ENCODE data around the gene EFHB. TPM values are rescaled to one million over a fixed set of nuclear protein-coding genes. Genes with fewer than 3 reads are reported as not detected.
A peak's percentile ranks its signal among the peaks of the same experiment; 100 is the strongest.
"Not testable (repeated sequence)": the region's sequence is repeated elsewhere in the genome, so short reads cannot be mapped to it uniquely, and the experiment has no call there.

EFHB gene
- total RNA-seq, 6 experiments from 2014 or later, result 0.70 to 1.3 TPM; not detected in 4

DNA sequence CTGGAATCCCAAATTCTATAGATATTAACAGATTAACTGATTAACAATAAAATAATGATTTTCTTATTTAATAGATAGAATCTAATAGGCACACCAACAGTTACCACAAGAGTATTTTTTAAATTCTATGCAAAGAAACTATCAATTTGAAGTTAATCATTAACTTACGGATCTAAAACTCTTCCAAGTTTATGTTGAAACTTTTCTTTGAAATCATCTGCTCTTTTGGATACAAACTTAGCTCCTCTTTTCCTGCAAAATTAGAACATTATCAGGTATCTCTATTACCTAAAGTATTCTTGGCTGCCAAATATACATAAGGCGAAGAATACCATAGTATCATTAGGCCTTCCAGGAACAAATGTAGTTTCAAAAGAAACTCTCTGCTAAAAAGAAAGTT lies 34.8 kb downstream of the EFHB start:
- peak; percentile 24 to 70 (median 62) for ATAC-seq
- intact Hi-C loops (cut with DNase I), result no loop called here

DNA sequence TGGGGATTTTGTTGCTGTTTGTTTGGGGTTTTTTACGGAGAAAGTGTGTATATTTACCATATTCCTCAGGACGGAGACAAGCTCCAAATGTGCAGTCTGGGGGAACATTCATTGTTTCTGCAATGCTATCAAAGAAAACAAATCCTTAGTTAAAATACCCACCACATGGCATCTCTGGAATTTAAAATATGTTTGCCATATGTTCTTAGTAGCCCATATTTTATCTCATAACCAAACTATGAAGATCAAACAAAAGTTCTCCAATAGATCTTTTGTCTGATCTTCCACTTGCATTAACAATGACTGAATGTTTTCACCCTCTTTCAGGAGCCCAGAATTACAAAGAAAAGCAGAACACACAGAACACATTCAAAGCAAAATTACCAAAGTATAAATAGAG lies 35.3 kb downstream of the EFHB start:
- no peaks in the 10 kb centered on the region for H3K9me3 ChIP-seq
- no peaks in the 10 kb centered on the region for H3K36me3 ChIP-seq
- DNase-seq (no peak), ATAC-seq (no peak)
- WGBS (ENCODE audit: insufficient coverage, low coverage, low lambda C conversion rate, missing lambda C conversion rate), result 48% methylated on average over 2 of the region's 2 CpGs
- no peak overlapping the region for H3K27ac ChIP-seq
- no peak for TF ChIP-seq POLR2A (IDR thresholded peaks at IDR 0.05)
- TF ChIP-seq, protein P1, sequence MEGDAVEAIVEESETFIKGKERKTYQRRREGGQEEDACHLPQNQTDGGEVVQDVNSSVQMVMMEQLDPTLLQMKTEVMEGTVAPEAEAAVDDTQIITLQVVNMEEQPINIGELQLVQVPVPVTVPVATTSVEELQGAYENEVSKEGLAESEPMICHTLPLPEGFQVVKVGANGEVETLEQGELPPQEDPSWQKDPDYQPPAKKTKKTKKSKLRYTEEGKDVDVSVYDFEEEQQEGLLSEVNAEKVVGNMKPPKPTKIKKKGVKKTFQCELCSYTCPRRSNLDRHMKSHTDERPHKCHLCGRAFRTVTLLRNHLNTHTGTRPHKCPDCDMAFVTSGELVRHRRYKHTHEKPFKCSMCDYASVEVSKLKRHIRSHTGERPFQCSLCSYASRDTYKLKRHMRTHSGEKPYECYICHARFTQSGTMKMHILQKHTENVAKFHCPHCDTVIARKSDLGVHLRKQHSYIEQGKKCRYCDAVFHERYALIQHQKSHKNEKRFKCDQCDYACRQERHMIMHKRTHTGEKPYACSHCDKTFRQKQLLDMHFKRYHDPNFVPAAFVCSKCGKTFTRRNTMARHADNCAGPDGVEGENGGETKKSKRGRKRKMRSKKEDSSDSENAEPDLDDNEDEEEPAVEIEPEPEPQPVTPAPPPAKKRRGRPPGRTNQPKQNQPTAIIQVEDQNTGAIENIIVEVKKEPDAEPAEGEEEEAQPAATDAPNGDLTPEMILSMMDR (IDR thresholded peaks at IDR 0.05), result no peak
- intact Hi-C loops (cut with DNase I), result no loop called here
- no peak overlapping the region for H3K4me3 ChIP-seq
- H3K4me1 ChIP-seq, result peaks cover 0 to 35% (median 9%) of the 10 kb centered on the region in 4 donors
- no peaks in the 10 kb centered on the region for H3K27me3 ChIP-seq

More for the DNA sequence above, 34.8 kb downstream of the EFHB start:
- no peaks in the 10 kb centered on the region for H3K36me3 ChIP-seq
- TF ChIP-seq POLR2A (IDR thresholded peaks at IDR 0.05), result no peak
- TF ChIP-seq, protein P1 (IDR thresholded peaks at IDR 0.05), result no peak
- H3K4me3 ChIP-seq, result no peak overlapping the region
- H3K27ac ChIP-seq, result peak overlapping the region in 1 of 3 donors; percentile 30
- no peak for DNase-seq
- H3K9me3 ChIP-seq, result no peaks in the 10 kb centered on the region
- 27% methylated on average over 2 of the region's 2 CpGs for WGBS (ENCODE audit: insufficient coverage, low coverage, low lambda C conversion rate, missing lambda C conversion rate)
- H3K4me1 ChIP-seq, result peaks cover 0 to 35% (median 9%) of the 10 kb centered on the region in 4 donors
- no peaks in the 10 kb centered on the region for H3K27me3 ChIP-seq

DNA sequence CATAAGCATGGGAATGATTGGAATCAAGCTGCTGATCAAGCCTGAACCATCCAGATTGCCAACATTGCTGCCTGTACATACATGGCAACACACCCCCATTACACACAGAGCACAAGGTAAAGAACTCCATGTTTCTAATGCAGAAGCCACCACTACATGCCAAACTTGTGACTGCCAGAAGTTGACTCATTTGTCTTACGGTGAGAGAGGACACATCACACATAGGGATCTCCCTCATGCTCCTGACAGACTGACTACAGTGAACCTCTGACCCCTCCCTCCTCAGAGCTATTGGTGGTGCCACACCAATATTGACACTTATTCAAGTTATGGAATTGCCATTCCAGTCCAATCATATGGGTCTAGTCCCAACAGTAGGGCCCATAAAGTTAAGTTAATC lies 42.3 kb downstream of the EFHB start:
- WGBS (ENCODE audit: insufficient coverage, low coverage, low lambda C conversion rate, missing lambda C conversion rate), result no CpG with 5 or more reads among the region's 1 CpG
- no peak for ATAC-seq
- intact Hi-C loops (cut with DNase I), result no loop called here

DNA sequence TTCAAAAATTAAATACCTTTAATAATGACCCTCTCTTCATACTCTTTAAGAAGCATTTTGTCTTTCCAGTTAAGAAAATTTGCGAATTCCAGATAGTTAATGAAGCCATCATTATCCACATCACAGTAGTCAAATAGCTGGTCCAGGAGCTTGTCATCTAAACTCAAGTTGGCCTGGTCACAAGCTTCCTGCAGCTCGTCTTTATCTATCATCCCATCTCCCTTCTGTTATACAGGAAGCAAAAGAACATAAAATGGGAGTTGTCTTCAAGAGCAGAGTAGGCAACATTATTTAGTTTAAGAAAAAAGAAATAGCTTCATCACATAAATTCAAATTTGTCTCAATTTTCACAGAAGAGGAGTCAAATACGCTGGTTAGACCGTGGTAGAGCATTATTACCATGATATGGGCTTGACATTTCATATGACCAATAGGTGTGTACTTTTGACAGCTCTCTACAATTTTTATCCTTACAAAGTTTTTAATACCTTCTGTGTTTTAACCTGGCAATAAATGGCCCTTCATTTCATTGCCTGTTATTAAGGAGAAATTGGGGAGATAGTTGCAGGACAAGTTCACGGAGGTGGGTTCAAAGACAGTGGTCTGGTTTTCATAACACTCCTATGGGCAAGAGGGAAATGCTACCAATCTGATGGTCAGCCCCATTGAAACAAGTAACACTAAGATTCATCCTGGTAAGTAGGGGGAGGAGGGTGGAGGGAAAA lies 45.4 kb downstream of the EFHB start:
- no peak for TF ChIP-seq POLR2A (IDR thresholded peaks at IDR 0.05)
- TF ChIP-seq, protein P1 (IDR thresholded peaks at IDR 0.05), result no peak
- Histone ChIP-seq H3K27me3 (no peaks in the 10 kb centered on the region), H3K9me3 (no peaks in the 10 kb centered on the region), H3K4me1 (no peaks in the 10 kb centered on the region), H3K4me3 (no peak overlapping the region), H3K27ac (no peak overlapping the region), H3K36me3 (no peaks in the 10 kb centered on the region)
- WGBS (ENCODE audit: insufficient coverage, low coverage, low lambda C conversion rate, missing lambda C conversion rate), result 84% methylated on average over 5 of the region's 5 CpGs
- intact Hi-C loops (cut with DNase I), result no loop called here
- ATAC-seq (no peak), DNase-seq (no peak)

More for the DNA sequence above, 42.3 kb downstream of the EFHB start:
- no peak for DNase-seq
- H3K27ac ChIP-seq, result no peak overlapping the region
- no peak overlapping the region for H3K4me3 ChIP-seq
- no peaks in the 10 kb centered on the region for H3K9me3 ChIP-seq
- no peaks in the 10 kb centered on the region for H3K4me1 ChIP-seq
- H3K27me3 ChIP-seq, result no peaks in the 10 kb centered on the region
- no peaks in the 10 kb centered on the region for H3K36me3 ChIP-seq
- no peak for TF ChIP-seq POLR2A (IDR thresholded peaks at IDR 0.05)
- TF ChIP-seq, protein P1 (IDR thresholded peaks at IDR 0.05), result no peak

DNA sequence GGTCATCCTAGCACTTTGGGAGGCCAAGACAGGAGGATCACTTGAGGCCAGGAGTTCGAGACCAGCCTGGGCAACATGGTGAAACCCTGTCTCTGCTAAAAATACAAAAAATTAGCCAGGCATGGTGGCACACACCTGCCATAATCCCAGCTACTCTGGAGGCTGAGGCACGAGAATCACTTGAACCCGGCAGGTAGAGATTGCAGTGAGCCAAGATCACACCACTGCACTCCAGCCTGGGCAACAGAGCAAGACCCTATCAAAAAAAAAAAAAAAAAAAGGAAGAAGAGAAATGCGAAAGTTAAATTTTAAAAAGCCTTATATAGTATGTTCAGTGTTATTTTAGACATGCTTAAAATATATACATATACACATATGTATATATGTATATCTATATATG lies 46.9 kb downstream of the EFHB start:
- intact Hi-C loops (cut with DNase I); H3K27ac ChIP-seq; DNase-seq; ATAC-seq; H3K4me3 ChIP-seq; H3K36me3 ChIP-seq; H3K27me3 ChIP-seq; H3K4me1 ChIP-seq; H3K9me3 ChIP-seq: not testable (repeated sequence)
- WGBS (ENCODE audit: insufficient coverage, low coverage, low lambda C conversion rate, missing lambda C conversion rate), result 92% methylated on average over 4 of the region's 4 CpGs

All from right lobe of liver (tissue), 6 donors.